Hippocampal formation (tissue), 2 donors: ENCODE measurements around the gene FGB.
"Not testable (repeated sequence)": the region's sequence is repeated elsewhere in the genome, so short reads cannot be mapped to it uniquely, and the experiment has no call there.

Source experiments
- DNase-seq, 2 donors: peaks; one replicate each; lab custom pipeline; 2025; lab: John Stamatoyannopoulos, UW

The FGB gene

DNA sequence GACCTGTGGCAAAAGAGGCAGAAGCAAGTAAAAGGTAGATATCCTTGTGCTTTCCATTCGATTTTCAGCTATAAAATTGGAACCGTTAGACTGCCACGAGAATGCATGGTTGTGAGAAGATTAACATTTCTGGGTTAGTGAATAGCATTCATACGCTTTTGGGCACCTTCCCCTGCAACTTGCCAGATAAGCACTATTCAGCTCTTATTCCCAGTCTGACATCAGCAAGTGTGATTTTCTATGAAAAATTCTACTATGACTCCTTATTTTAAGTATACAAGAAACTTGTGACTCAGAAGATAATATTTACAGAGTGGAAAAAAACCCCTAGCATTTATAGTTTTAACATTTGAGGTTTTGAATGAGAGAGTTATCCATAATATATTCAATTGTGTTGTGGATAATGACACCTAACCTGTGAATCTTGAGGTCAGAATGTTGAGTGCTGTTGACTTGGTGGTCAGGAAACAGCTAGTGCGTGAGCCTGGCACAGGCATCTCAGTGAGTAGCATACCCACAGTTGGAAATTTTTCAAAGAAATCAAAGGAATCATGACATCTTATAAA lies 3.9 kb downstream of the FGB start:
- DNase-seq, result no peak

DNA sequence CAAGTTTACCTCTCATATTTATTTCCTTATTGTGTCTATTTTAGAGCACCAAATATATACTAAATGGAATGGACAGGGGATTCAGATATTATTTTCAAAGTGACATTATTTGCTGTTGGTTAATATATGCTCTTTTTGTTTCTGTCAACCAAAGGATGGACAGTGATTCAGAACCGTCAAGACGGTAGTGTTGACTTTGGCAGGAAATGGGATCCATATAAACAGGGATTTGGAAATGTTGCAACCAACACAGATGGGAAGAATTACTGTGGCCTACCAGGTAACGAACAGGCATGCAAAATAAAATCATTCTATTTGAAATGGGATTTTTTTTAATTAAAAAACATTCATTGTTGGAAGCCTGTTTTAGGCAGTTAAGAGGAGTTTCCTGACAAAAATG lies 6.2 kb downstream of the FGB start:
- DNase-seq, result no peak

DNA sequence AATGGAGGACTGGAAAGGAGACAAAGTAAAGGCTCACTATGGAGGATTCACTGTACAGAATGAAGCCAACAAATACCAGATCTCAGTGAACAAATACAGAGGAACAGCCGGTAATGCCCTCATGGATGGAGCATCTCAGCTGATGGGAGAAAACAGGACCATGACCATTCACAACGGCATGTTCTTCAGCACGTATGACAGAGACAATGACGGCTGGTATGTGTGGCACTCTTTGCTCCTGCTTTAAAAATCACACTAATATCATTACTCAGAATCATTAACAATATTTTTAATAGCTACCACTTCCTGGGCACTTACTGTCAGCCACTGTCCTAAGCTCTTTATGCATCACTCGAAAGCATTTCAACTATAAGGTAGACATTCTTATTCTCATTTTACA lies 6.8 kb downstream of the FGB start:
- no peak for DNase-seq

DNA sequence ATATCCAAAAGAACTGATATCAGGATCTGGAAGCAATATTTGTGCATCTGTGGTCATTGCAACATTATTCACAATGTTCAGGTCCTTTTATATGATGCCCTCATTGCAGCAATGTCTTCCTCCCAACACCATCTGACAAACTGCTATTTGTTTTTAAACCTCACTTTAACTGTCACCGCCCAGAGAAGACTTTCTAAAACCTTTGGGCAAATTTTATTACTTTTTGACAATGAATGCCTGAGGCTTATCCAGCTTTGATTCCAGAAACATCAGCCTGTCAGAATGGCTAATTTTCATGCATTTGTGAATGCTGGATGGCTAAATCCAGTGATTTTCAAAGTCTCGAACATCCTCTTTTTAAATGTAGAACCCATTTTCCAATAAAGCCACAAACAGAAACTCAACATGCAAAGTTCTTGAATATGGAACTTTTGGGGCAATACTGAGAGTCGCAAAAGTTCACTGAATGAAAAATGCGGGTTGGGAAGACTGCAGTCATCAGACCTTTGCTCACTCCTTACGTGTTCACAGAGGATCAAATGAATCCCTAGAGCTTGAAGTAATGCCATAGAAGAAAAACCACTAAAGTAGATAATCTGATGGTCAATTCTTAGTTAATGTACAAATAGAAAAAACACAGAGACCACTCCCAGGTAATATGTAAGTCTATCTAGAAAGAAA lies 10.5 kb downstream of the FGB start:
- no peak for DNase-seq

DNA sequence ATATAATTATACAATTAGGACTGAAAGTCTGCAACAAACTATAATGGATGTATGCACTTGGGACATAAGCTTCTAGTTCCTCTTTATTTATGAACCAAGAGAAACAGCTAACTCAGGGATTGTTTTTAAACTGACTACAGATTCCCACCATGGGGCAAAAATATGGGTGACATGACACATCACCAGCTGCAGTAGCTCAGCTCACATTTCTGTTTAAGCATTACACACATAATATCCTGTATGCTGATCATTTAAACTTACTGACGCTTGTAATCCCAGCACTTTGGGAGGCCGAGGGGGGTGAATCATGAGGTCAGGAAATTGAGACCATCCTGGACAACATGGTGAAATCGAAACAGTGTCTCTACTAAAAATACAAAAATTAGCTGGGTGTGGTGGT lies 11.5 kb downstream of the FGB start:
- no peak for DNase-seq

DNA sequence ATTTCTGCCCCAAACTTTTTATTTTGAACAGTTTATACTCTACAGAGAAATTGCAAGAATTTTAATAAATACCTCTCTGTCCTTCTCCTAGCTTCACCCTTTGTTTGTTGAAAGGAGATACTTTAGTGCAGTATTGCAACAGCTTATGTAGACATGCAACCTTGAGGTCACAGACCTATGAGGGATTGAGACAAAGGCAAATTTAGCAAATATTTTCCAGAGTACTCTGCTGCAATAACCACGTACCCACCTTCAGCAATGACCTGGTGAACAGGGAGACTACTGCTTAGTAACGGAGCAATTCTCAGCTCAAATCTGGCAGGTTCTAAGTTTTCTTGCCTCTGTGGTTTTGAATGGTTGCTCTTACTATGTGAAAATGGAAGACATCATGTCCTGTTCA lies 14.5 kb downstream of the FGB start:
- no peak for DNase-seq

DNA sequence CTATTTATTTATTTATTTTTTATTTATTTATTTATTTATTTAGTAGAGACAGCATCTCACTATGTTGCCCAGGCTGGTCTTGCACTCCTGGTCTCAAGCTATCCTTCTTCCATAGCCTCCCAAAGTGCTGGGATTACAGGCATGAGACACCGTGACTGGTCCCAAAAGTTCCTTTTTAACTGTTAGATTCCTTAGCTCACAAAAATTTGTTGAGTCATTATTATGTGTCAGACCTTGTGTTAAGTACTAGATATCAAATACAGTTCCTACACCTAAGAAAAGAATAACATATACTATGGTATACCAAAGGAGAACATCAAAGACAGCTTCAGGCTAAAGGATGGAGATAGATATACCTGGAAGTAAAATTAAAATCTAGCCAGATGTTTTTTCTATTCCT lies 16.1 kb downstream of the FGB start:
- DNase-seq, result no peak

DNA sequence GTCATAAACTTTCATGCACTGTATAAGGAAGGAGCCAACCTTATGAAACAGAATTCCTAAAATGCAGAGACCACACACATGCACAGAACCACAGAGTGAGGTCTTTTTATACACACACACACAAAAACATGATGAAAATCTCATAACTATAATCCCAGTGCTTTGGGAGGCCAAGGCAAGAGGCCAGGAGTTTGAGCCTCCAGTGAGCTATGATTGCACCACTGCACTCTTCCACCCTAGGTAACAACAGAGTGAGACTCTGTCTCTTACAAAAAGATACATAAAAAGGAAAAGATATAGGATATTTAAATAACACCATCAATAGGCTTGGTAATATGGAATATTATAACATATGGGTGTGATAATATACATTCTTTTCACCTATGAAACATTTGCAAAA lies 17.1 kb downstream of the FGB start:
- DNase-seq, result no peak

DNA sequence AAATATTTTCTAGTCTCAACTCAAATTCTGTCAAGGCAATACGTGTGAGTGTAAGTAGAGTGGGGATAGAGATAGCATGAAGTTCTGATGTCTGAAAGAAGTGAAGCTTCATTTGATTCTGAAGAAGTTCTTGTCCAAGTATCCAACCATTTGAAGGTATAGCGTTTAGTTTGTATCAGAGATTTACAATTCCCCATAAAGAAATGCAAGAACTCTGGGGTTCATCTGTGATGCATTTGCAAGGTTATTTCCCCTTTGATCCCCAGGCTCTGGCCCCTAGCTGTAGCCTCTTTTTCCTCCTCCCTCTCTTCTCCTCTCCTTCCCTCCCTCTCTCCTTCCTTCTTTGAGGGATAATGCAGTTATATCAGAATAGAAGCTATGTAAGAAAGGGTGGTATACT lies 19.9 kb downstream of the FGB start:
- no peak for DNase-seq

DNA sequence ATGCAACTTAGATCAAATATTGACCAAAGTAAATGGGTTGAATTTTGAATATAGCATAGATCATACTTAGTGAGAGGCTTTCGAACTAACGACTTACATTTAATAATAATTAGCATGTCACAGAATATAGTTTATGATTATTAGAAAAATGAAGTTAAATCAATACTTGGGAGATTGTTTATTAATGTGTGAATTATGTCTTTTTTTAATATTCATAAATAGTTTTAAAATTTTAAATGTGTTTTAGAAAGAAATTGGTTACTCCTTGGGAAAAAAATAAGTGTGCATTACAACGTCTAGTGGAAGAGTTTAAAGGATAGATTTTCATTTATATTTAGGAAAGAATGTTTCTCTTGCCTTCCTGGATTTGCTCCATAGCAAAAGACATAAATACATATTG lies 20.4 kb downstream of the FGB start:
- no peak for DNase-seq

DNA sequence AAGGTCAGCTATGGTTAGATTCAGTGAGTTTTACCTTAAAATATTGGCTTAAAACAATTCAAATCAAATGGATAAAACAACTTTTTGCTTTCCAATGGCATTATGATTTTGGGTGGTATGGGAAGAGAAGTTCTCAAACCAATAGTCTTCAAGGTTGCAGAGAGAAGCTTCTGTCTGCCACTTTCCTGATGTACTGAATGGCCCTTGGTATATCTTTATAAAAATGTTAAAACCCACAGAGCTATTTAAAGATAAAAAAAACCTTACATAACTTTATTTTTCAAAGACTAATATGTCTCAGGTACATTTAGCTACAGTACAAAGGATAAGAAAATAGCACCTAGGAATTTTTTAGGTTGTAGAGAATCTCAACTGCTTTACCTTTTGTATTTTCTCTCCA lies 20.9 kb downstream of the FGB start:
- no peak for DNase-seq

DNA sequence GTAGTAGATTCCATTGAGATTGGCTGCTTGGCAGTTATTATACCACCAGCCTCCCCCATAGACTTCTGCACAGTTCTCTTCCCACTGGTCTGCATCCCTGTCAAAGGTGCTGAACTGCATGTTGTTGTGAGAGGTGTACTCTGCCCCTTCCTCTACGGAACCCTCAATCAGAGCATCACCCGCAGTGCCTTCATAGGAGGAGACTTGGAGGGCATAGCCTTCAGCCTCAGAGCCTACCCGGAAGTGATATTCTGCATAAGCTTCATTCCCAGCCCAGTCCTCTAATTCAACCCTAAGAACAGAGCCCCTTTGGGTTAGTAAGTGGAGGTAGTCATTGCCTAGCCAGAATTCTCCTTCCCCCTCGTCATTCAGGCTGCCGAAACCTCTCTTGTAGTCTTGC lies 21.4 kb downstream of the FGB start:
- DNase-seq, result no peak

DNA sequence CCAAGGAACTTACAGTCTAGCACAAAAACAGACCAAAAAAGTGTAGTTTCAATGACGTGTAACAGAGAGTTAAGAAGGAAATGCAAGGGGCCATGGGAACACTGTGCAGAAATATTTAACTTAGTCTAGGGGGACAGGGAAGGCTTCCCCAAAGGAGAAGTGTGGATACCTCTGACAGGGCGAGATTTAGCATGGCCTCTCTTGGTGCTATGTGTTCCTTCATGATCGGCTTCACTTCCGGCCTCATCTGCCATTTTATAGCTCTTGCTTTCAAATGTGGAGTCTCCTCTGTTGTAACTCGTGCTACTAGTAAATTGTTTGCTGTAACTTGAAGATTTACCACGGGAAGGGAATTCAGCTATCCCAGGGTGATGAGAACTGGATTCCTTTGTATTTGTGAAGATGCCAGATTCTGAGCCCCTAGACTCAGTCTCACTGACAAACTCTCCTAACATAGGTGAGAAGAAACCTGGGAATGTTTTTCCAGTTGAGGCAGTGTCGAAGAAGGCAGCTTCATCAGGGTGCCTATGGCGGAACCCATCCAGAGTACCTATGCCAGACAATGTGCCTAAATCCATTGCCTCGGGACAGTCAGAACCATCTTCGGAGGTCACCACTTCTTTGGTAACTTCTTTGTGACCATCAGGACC lies 22.7 kb downstream of the FGB start:
- no peak for DNase-seq

DNA sequence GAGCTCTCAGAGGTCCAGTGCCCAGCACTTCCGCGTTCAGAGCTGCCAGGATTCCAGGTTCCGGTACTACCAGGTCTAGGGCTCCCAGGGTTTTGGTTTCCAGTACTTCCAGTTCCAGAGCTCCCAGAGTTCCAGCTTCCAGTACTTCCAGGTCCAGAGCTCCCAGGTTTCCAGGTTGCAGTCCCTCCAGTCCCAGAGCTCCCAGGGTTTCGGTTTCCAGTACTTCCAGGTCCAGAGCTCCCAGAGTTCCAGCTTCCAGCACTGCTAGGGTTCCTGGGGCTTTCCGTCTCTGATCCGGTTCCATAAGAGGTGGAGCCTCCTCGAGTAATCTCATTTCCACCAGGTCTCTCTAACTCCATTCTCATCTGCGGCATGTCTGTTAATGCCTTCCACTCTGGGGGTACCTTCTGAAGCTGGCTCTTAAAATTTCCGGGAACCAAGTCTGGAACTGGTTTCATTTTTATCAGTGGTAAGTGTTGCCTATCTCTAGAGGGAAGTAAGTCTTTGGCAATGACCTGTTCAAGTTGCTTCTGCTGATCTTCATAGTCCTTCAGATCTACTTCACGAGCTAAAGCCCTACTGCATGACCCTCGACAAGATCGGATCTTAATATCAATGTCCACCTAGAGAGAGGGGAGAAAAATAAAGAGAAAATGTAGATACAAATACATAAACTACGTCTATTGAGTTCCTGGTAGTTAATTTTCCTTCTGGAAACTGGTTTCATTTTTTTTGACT lies 23.7 kb downstream of the FGB start:
- DNase-seq, result no peak

DNA sequence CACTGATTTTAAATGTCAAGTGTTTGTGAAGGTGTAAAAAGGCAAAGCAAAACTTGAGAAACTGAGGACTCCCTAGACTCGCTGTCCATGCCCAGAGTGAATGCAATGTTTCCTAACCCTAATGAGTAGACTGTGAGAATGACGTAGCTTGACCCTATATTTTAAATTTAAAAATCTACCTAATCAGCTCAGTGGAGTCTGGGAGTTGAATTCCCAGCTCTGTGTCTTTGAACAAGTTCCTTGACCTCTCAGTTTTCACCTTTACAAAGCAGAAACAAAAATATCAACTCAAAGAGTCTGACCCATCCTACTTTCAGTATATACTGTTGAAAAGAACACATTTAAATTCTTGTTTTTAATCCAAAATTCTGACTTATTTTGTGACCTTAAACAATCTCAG lies 25.4 kb downstream of the FGB start:
- no peak for DNase-seq

DNA sequence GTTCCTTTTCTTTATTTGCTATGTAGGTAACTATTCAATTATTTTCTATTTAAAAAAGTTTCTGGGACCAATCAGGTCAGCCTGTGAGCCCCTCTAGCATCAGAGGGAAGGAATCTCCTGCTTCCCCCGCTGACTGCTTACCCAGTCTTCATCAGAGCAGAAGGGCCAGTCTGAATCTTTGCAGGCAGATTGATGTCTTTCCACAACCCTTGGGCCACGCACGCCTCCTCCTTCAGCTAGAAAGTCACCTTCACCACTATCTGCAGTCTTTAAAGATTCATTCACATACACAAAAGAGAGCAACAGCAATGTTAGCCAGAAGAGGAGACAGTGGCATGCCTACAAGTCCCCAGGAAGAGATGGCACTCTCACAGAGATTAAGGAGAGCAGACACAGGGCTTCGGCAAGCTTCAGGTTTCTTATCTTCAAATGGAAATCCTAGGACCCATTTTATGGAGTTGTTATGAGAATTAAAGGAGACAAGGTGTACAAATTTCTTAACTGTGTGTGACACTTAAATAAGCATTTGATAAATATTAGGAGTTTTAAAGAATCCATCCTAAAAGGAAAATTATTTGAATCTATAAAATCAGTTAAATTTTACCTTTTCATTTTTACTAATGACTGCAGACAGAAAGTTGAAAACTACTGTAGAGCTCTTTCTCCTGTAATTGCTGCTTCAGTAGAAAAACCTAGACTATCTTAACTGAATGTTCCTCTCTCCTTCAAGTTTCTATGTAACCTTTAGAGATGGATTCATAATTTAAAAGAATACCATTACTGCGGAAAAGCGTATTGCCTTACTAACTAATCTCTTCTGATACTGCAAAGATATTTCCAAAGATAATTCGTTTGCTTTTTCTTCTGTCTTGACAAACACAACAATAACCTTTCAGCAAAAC lies 26.7 kb downstream of the FGB start:
- DNase-seq, result no peak

DNA sequence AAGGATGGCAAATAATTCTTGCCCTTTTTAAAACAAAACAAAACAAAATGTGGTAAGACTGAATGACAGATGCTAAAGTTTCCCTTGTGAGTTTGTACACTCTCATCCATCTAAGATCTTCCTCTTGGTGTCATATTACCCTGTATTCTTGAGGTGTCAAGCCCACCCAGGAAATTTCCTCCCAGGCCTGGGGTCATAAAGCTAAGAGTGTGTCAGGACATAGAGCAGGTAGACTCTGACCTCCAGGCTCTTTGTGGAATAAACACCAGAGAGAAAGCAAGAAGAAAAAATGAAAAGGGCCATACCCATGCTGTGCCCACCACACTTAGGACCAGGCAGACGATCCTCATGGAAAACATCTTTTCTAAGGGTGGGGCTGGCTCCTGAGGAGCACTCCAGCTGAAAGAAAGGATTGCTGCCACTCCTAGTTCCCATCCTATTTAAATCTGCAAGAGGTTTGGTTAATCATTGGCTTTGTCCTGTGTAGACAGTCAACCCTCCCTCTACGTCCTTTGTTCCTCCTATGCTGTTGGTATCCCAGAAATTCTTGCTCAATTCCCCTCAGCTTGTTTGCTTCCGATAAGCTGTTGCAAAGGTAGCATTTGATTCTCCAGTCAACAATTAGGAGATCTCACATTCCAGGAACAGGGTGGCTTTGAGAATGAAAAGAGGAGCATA lies 27.7 kb downstream of the FGB start, which contains the start of gene FGA:
FGA (minus strand) TSS at position 414 of the 678 bp plus-strand sequence; CDS start at position 359, 55 bp downstream.
- no peak for DNase-seq

DNA sequence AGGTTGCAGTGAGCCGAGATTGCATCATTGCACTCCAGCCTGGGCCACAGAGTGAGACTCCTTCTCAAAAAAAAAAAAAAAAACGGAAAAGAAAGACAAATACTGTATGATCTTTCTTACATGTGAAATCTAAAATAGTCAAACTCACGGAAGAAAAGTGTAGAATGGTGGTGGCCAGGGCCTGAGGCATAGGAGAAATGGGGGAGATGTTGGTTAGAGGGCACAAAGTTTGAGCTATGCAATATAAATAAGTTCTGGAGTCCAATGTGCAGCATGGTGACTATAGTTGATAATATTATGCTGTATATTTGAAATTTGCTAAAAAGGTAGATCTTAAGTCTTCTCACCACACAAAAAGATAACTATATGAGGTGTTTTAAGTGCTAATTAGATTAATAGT lies 29.1 kb downstream of the FGB start:
- DNase-seq, result no peak

DNA sequence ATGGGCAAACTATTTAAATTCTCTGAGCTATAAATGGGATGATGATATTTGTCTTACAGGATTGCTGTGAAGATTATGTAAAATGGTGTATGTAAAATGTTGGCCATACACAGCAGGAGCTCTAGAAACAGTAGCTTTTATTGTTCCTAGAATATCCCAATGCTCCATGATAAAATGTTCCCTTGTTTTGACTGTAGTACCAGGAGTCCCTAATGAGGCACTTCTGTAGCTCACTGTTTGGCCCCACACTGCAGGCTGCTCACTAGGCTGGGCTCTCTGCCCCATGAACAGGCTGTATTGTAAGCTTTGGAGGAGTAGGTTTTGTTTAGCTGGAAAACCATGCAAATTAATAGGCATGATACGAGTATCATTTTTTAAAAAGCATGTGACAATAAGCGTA lies 31.1 kb downstream of the FGB start:
- peak; percentile 33 to 53 for DNase-seq

DNA sequence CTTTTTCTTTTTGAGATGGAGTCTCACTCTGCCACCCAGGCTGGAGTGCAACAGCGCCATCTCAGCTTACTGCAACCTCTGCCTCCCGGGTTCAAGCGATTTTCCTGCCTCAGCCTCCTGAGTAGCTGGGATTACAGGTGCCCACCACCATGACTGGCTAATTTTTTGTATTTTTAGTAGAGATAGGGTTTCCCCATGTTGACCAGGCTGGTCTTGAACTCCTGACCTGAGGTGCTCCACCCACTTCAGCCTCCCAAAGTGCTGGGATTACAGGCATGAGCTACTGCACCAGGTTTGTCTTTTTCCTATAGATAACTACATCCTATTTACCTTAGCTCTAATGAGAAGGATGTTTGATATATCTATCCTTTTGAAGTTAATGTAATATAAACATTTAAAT lies 31.5 kb downstream of the FGB start:
- not testable (repeated sequence) for DNase-seq

DNA sequence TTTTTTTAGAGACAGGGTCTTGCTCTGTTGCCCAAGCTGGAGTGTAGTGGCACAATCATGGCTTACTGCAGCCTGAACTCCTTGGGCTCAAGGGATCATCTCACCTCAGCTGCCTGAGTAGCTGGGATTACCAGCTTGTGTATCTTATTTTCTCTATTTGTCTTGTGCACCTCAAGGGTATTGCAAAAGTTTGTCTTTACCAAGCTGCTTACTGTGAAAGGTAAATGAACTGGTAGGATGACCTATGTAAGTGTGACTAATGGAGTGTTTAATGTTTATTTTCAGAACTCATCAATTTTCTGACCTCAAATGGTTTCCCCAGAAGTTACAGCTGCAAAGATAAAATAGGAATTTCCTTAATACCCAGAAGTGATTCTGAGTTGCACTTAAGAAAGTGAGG lies 33.0 kb downstream of the FGB start:
- DNase-seq, result no peak
